GM21360 (cell line): ENCODE measurements around the gene GLRX.
"Not testable (repeated sequence)": the region's sequence is repeated elsewhere in the genome, so short reads cannot be mapped to it uniquely, and the experiment has no call there.

Source experiments
- ATAC-seq: cut with Tn5 transposase; IDR thresholded peaks from one replicate; pipeline ENCODE4 v1.9.1; 2021; ENCODE audit warnings: mild to moderate bottlenecking, moderate library complexity; ENCODE audit not compliant: unreplicated experiment

GLRX gene

GRCh38 chr5:95830226-95830625 lies 7.7 kb upstream of the GLRX start:
- ATAC-seq, result no peak

- ATAC-seq, result no peak
Observed at GRCh38 chr5:95827892-95828246, 5.3 kb upstream of the GLRX start.

GRCh38 chr5:95826949-95827891 lies 4.7 kb upstream of the GLRX start:
- ATAC-seq, result no peak

- no peak for ATAC-seq
Observed at GRCh38 chr5:95825495-95825894, 3.0 kb upstream of the GLRX start.

GRCh38 chr5:95824747-95825146 lies 2.2 kb upstream of the GLRX start:
- no peak for ATAC-seq

GRCh38 chr5:95823738-95824609 lies 1.4 kb upstream of the GLRX start:
- ATAC-seq, result peak; percentile 31

- no peak for ATAC-seq
Observed at GRCh38 chr5:95823218-95823737, 752 bp upstream of the GLRX start.

GRCh38 chr5:95822043-95822541 lies 434 bp downstream of the GLRX start:
- no peak for ATAC-seq

- ATAC-seq, result no peak
Observed at GRCh38 chr5:95821110-95822021, 1.2 kb downstream of the GLRX start.

- no peak for ATAC-seq
Observed at GRCh38 chr5:95818181-95819147, 4.1 kb downstream of the GLRX start.

- ATAC-seq, result no peak
Observed at GRCh38 chr5:95817430-95817829, 5.1 kb downstream of the GLRX start.

GRCh38 chr5:95816776-95817175 lies 5.8 kb downstream of the GLRX start:
- ATAC-seq, result no peak

- ATAC-seq, result no peak
Observed at GRCh38 chr5:95816341-95816740, 6.2 kb downstream of the GLRX start.

- no peak for ATAC-seq
Observed at GRCh38 chr5:95815155-95815729, 7.3 kb downstream of the GLRX start.

- not testable (repeated sequence) for ATAC-seq
Observed at GRCh38 chr5:95813035-95813434, 9.5 kb downstream of the GLRX start.

- no peak for ATAC-seq
Observed at GRCh38 chr5:95812074-95812471, 10.5 kb downstream of the GLRX start.

GRCh38 chr5:95811461-95812073 lies 11.0 kb downstream of the GLRX start:
- not testable (repeated sequence) for ATAC-seq

- ATAC-seq, result not testable (repeated sequence)
Observed at GRCh38 chr5:95811126-95811423, 11.5 kb downstream of the GLRX start.
